K562 (cell line): Measurements from ENCODE around the gene CDSN.

ENCODE experiments used
- BDP1 ChIP-seq: IDR thresholded peaks from 3 replicates; pipeline ENCODE4 v1.6.1; 2011; ENCODE audit not compliant: insufficient read length, insufficient read depth
- CEBPB ChIP-seq: fragments of 450-650 bp; IDR thresholded peaks from 2 replicates; pipeline ENCODE4 v1.6.1; 2016; ENCODE audit warnings: missing genetic modification characterization, missing compliant biosample characterization
- EP300 ChIP-seq: IDR thresholded peaks from 2 replicates; pipeline ENCODE4 v1.6.1; 2012; ENCODE audit warnings: low read length, improper control_type of control experiment
- FOXM1 ChIP-seq, 2 experiments: fragments of 450-650 bp in 1 of 2; sonication (generic) in 1 of 2; formaldehyde crosslinking in 1 of 2; IDR thresholded peaks; 2 replicates each; pipeline versions ENCODE4 v1.6.1 to v1.9.0; 2017 to 2022; ENCODE audit warnings: low read depth in 2 of 2, mild to moderate bottlenecking in 2 of 2, missing genetic modification reagents in 1 of 2, moderate library complexity in 1 of 2
- GATA2 ChIP-seq: sonication (generic); formaldehyde crosslinking; IDR thresholded peaks from 2 replicates; pipeline ENCODE4 v1.4.0; 2020; ENCODE audit warnings: mild to moderate bottlenecking, missing genetic modification reagents
- HDGF ChIP-seq: fragments of 450-650 bp; IDR thresholded peaks from 2 replicates; pipeline ENCODE4 v1.6.1; 2016
- POLR3G ChIP-seq: IDR thresholded peaks from 2 replicates; pipeline ENCODE4 v1.6.1; 2011; ENCODE audit not compliant: insufficient read length, insufficient replicate concordance; ENCODE audit errors: extremely low read depth
- RAD21 ChIP-seq, 2 experiments: fragments of 250-450 bp in 1 of 2; fragments of 450-650 bp in 1 of 2; sonication (Bioruptor Pico) in 1 of 2; formaldehyde crosslinking in 1 of 2; IDR thresholded peaks in 1 of 2; conservative IDR thresholded peaks in 1 of 2; 2 replicates each; pipeline versions ENCODE4 v1.4.0 to v1.8.0; 2020 to 2022; ENCODE audit warnings: mild to moderate bottlenecking in 2 of 2, moderate library complexity in 1 of 2
- STAT5A ChIP-seq: IDR thresholded peaks from 2 replicates; pipeline ENCODE4 v1.6.1; 2012; ENCODE audit warnings: low read length, inconsistent platforms, borderline replicate concordance

GRCh38 chr6:31090275-31090972, 29.8 kb downstream of the CDSN start:
- TF ChIP-seq RAD21 (CRISPR knock-in tag; conservative IDR thresholded peaks at IDR 0.05 in 1 of 2, IDR thresholded peaks at IDR 0.05 in 1 of 2): no peak
- TF ChIP-seq POLR3G: no peak
- TF ChIP-seq STAT5A: no peak
- TF ChIP-seq GATA2: no peak
- TF ChIP-seq EP300: no peak
- no peak for TF ChIP-seq BDP1
- TF ChIP-seq CEBPB: no peak
- no peak for TF ChIP-seq HDGF
- no peak for TF ChIP-seq FOXM1 (IDR thresholded peaks at IDR 0.05; ENCODE audit: low read depth)
- TF ChIP-seq FOXM1 (CRISPR knock-in tag; IDR thresholded peaks at IDR 0.05; ENCODE audit: low read depth): no peak
